GM19035 (cell line): ENCODE data around the gene ITPR1.
"Not testable (repeated sequence)": the region's sequence is repeated elsewhere in the genome, so short reads cannot be mapped to it uniquely, and the experiment has no call there.

Experiments
- ATAC-seq: cut with Tn5 transposase; IDR thresholded peaks from one replicate; pipeline ENCODE4 v1.9.1; 2021; ENCODE audit not compliant: unreplicated experiment

The ITPR1 gene

GRCh38 chr3:4493014-4493940 lies at the start of gene ITPR1:
ITPR1 (plus strand) TSS chr3:4493348; CDS start chr3:4516492, 23,144 bp downstream.
- ATAC-seq, result peak; percentile 93

DNA sequence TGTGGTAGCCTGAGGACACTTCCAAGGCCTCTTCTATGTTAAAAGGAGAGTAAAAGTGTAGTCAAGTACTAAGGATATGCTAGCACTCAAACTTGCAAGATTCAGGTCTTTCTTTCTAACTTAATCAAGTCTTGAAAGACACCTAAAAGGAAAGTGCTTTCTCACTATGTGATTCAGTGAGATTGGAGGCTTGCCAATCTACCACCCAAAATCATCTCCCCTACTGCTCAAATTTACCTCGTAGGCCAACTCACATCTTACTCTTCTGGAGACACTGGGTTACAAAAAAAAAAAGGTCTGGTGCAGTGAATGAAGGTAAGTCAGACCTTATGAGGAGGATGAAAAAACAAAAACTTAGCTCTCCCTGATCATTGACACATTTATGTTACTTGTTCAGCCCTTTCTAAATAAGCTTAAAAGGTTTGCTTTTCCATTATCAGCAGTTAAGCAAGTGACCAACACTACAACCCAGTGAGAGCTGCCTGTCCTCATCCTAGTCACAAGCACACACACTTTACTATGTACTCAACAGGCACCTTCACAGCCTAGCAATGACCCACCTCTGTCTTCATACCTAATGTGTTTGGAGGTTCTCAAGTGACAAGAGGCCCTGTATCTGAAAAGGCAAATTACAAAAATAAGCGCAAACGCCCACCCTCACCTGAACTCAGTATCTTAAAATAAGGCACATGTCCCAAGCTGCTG lies 45.7 kb upstream of the ITPR1 start:
- no peak for ATAC-seq

DNA sequence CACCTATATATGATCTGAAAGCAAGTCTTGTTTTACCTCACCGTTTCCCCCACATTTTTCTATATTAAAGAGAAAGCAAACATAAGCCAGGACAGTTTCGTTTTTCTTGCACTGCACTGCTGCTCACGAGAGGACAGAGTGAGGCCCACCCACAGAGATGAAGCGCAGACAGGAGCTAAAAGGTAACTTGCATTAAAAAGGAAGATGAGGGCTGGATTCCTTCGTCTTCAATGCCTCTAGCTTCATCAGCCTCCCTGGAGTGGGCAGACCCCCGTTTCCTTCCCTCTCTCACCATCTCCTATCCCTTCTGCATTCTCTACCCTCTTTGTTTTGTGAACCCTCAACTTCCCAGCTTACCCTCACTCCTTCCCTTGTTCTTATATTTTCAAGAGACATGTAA lies 45.0 kb upstream of the ITPR1 start:
- no peak for ATAC-seq

GRCh38 chr3:4449043-4449805 lies 43.9 kb upstream of the ITPR1 start:
- ATAC-seq, result no peak

GRCh38 chr3:4454142-4454541 lies 39.0 kb upstream of the ITPR1 start:
- no peak for ATAC-seq

DNA sequence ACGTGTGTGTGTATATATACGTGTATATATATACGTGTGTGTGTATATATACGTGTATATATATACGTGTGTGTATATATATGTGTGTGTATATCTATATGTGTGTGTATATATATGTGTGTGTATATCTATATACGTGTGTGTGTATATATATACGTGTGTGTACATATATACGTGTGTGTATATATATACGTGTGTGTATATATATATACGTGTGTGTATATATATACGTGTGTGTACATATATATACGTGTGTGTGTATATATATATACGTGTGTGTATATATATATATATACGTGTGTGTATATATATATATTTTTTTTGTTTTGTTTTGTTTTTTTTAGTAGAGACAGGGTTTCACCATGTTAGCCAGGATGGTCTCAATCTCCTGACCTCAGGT lies 36.4 kb upstream of the ITPR1 start:
- not testable (repeated sequence) for ATAC-seq

DNA sequence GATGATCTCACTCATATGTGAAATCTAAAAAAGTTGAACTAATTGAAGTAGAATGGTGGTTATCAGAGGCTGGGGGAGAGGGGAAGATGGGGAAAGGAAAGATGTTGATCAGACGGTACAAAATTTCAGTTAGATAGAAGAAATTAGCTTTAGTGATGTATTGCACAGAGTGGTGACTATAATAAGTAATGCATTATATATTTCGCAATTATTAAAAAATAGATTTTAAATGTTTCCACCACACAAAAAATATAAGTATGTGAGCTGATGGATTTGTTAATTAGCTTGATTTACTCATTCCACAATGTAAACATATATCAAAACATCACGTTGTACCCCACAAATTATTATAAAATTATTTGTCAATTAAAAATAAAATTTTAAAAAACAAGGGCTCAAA lies 34.2 kb upstream of the ITPR1 start:
- ATAC-seq, result no peak

- ATAC-seq, result no peak
Measured at GRCh38 chr3:4460334-4460733, 32.8 kb upstream of the ITPR1 start.

- no peak for ATAC-seq
Measured at GRCh38 chr3:4461468-4462090, 31.6 kb upstream of the ITPR1 start.

DNA sequence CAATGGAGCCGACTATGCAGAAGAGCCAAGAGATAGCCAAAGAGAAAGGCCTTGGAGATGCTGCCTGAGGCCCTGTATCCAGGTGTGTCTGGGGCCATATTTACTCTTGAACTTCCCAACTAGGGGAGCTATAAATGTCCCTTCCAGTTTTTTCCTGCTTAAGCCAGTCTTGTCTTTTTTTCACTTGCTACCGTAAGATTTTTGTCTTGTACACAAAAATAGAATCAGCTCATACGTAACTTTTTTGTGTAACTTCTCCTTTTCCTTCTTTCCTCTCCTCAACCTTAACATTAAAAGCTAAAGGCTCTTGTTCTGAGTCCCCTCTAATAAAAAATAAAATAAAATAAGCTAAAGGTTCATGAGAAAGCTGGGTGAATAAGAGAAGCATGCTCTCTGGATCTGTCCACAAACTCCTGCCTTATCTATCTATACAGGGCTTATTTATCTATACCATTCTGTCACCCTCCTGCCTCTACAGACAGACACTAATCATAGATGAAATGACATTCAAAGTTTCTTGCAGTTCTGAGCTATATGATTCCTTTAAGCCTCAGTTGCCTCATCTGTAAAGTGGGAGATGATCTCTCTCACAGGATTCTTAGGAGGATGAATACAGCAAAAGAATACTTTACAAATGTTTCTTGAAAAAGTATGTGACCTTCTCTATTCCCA lies 30.6 kb upstream of the ITPR1 start:
- no peak for ATAC-seq

- no peak for ATAC-seq
Measured at GRCh38 chr3:4464576-4464975, 28.6 kb upstream of the ITPR1 start.

- ATAC-seq, result peak; percentile 99
Measured at GRCh38 chr3:4466741-4467521, 26.2 kb upstream of the ITPR1 start, which contains the start of gene SUMF1. SUMF1 (minus strand) TSS chr3:4467269; CDS start chr3:4467245, 24 bp downstream.

DNA sequence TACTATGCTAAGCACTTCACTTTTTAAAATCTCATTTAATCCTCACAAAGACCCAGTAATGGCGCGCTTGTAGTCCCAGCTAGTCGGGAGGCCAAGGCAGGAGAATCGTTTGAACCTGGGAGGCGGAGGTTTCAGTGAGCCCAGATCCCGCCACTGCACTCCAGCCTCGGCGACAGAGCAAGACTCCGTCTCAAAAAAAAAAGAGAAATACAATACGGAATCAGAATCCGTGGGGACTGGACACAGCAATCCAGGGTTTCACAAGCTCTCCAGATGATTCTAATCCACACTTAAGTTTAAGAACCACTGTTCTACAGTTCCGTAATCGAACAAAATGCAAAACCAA lies 25.7 kb upstream of the ITPR1 start:
- ATAC-seq, result no peak

DNA sequence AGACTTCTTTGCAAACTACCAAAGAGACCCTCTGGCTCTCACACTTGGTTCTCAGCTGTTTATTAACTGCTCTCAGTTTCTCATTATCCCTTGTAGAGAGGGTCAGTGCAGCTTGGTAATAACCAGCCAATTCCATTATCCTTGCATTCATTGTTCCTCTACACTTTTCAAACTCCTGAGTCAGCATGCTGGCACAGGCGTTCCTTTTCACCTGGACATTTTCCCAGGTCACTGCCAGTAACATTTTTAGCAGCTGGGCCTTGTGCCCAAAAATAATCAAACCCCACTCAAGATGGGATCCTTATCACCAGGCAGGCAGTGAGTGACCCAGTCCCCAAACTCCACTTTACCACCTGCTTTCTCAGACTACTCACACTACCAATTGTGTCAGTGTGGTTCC lies 21.2 kb upstream of the ITPR1 start:
- no peak for ATAC-seq

- ATAC-seq, result no peak
Measured at GRCh38 chr3:4472312-4472711, 20.8 kb upstream of the ITPR1 start.

GRCh38 chr3:4472766-4473165 lies 20.4 kb upstream of the ITPR1 start:
- ATAC-seq, result no peak

GRCh38 chr3:4474683-4475490 lies 18.3 kb upstream of the ITPR1 start:
- ATAC-seq, result peak; percentile 58

DNA sequence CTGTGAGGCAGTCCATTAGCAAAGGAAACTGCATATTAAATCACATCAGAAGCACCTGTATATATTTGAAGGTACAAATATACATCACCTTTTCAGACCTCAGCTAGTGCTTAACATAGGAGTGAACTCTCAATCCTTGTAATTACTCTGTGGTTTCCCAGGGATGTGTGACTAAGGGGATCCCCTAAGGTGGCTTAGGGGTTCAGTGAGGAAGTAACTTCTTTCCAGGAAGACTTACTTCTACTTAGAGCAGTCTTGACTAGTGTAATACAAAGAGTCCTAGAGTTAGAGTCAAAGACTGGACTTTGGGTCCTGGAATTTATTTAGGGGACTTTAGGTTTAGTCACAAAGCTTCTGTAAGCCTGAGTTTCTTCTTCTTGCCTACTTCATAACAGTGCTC lies 17.3 kb upstream of the ITPR1 start:
- no peak for ATAC-seq

- no peak for ATAC-seq
Measured at GRCh38 chr3:4476496-4476895, 16.7 kb upstream of the ITPR1 start.
